GM12874 (cell line): ENCODE data around the gene TRIM38.

Source experiments
- CTCF ChIP-seq: IDR thresholded peaks from 2 replicates; pipeline ENCODE4 v1.5.1; 2011; ENCODE audit warnings: low read depth, mild to moderate bottlenecking, control low read depth, low read length, moderate library complexity; ENCODE audit not compliant: insufficient read depth

TRIM38 gene

DNA sequence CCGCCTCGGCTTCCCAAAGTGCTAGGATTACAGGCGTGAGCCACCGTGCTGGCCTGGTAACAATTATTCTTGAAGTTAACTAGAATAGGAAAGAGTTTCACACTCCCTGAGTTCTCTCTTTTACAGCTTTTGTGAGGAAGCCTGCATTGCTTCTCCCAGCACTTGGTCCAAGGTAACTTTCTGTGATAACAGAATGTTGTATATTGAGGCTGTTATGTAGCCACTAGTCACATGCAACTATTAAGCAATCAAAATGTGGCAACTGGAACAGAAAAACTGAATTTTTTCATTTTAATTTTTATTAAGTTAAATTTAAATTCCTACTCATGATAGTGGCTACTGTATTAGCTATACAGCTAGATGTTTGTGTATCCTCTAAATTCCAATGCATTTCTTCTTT, 2.5 kb downstream of the TRIM38 start:
- no peak for TF ChIP-seq CTCF

DNA sequence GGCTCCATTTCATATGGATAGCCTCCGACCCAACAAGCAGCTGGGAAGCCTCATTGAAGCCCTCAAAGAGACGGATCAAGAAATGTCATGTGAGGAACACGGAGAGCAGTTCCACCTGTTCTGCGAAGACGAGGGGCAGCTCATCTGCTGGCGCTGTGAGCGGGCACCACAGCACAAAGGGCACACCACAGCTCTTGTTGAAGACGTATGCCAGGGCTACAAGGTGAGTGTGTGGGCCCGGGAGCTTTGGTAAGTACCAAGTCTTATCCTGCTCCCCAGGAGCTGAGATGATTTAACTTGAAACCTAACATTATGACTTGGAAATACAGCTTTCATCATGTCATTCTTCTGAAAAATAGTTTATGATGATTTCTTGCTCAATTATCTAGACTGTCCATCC, 4.1 kb downstream of the TRIM38 start:
- TF ChIP-seq CTCF, result no peak

- TF ChIP-seq CTCF, result no peak
Observed at GRCh38 chr6:25968769-25969168, 6.2 kb downstream of the TRIM38 start.

- no peak for TF ChIP-seq CTCF
Observed at GRCh38 chr6:25971187-25971821, 8.7 kb downstream of the TRIM38 start.

DNA sequence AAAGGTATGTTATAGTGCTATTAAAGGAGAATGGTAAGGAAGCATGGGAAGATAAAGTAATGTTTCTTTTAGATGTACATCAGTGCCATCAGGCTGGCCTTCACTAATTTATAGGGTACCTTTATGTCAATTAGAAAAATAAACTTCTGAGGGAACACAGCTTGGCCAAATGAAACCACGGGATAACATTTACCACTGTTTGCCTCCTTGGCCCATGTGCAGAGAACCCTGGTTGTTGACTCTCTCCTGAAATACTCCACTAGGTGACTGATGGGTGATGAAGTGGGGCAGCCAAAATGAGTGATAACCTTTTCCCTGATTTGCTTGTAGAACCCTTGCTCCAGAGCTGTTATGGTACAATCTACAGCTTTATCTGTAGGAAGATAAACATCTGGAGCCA, 9.5 kb downstream of the TRIM38 start:
- TF ChIP-seq CTCF, result no peak

- no peak for TF ChIP-seq CTCF
Observed at GRCh38 chr6:25972902-25973301, 10.3 kb downstream of the TRIM38 start.

DNA sequence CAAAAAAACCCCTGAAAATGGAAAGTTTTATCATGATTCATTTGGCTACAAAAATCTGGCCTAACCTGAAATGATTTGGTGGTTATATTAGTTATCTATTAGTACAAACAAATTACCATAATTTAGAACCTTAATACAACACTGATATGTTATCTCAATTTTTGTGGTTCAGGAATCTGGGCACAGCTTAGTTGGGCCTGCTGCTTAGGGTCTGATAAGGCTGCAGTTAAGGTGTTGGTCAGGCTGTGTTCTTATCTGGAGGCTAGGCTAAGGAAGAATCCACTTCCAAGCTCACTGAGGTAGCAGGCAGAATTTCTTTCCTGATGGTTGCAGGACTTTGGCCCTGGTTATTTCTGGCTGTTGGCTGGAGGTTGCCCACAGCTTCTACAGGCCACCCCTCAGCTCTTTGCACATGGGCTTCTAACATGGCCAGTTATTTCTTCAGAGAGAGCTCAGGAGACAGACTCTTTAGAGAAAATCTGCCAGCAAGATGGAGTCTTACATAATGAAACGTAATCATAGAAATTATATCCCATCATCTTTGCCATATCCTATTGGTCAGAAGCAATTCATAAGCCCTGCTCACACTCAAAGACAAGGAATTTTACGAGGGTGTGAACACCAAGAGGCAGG, 11.4 kb downstream of the TRIM38 start:
- no peak for TF ChIP-seq CTCF
